Ovary (tissue), 9 donors: ENCODE measurements around the gene EXOC2. TPM values are rescaled to one million over a fixed set of nuclear protein-coding genes. Genes with fewer than 3 reads are reported as not detected.

Source experiments
- DNase-seq, 5 donors: peaks; one replicate each; pipeline ENCODE4 v3.0.0-alpha.2; 2019 to 2020
- H3K27ac ChIP-seq, 2 donors: fragments of 200-600 bp; one replicate each; pipeline versions ENCODE4 v1.5.1 to v1.8.0; 2019 to 2022
- H3K27me3 ChIP-seq: fragments of 200-600 bp; one replicate; pipeline ENCODE4 v1.8.0; 2022
- H3K36me3 ChIP-seq: fragments of 200-600 bp; sonication (generic); one replicate; pipeline ENCODE4 v1.5.1; 2019
- H3K4me1 ChIP-seq: one replicate; pipeline ENCODE4 v1.8.1; 2013; ENCODE audit warnings: mild to moderate bottlenecking, moderate library complexity; ENCODE audit not compliant: insufficient read depth
- H3K4me3 ChIP-seq: fragments of 200-600 bp; sonication (generic); one replicate; pipeline ENCODE4 v1.5.1; 2017
- H3K9me3 ChIP-seq, 2 donors: fragments of 200-600 bp in 1 of 2; sonication (generic) in 1 of 2; one replicate each; pipeline versions ENCODE4 v1.5.1 to v1.8.1; 2013 to 2019; ENCODE audit warnings: mild to moderate bottlenecking in 1 of 2, moderate library complexity in 1 of 2
- EP300 ChIP-seq: sonication (generic); formaldehyde crosslinking; IDR thresholded peaks from one replicate; pipeline ENCODE4 v1.6.1; 2017; ENCODE audit warnings: antibody characterized with exemption
- POLR2A ChIP-seq: fragments of 450-650 bp; IDR thresholded peaks from one replicate; pipeline ENCODE4 v1.6.1; 2017; ENCODE audit warnings: antibody characterized with exemption, mild to moderate bottlenecking, moderate library complexity
- WGBS, 3 donors: extraction: QIAGEN DNeasy Blood & Tissue Kit in 1 of 3; methylation state at CpG; one replicate each; pipeline versions ENCODE4 v1.1.5 to v1.1.7; 2013 to 2017; 5-methylcytosine and 5-hydroxymethylcytosine counted together
- intact Hi-C, 4 donors: fragments of 100-400 bp; cut with DNase I; formaldehyde crosslinking; loops; one replicate each; pipeline versions ENCODE4 v1.11.0 to v1.15.1; 2022 to 2023
- polyA plus RNA-seq, 2 donors: library from polyadenylated mRNA; stranded (reverse); fragments of 200-250 nt in 1 of 2; fragments of 350-450 nt in 1 of 2; fragmentation: Illumina TruSeq in 1 of 2; extraction: RNeasy Lipid Tissue Mini Kit (QIAGEN cat#74804) in 1 of 2; gene quantifications; one replicate each; pipeline ENCODE4 v1.2.3, GENCODE V29; 2013 to 2014
- total RNA-seq, 7 donors: library from RNA; depleted of rRNA in 2 of 7; stranded (reverse); fragments of >200 nt in 2 of 7; fragmentation: NEBNext Ultra II Directional in 3 of 7; extraction: Animal tissue kit (Norgen Biotek cat#: 25700) in 3 of 7; gene quantifications; one replicate each; pipeline versions ENCODE4 v1.1.0 to v1.2.4, GENCODE V29; 2016 to 2023
- TF ChIP-seq, protein P1 (sequence below), 3 donors: fragments of 450-650 bp in 2 of 3; fragments of 200-600 bp in 1 of 3; IDR thresholded peaks; one replicate each; pipeline versions ENCODE4 v1.5.1 to v1.8.0; 2016 to 2022; ENCODE audit warnings: antibody characterized with exemption in 3 of 3, mild to moderate bottlenecking in 1 of 3
- donor health status: DM: no; HTN: no; CAD: no; lungs with moderate emphysema.
- donor health status: DM: no; HTN: no; CAD: no.
- donor health status: Bipolar disorder and iron deficiency.
- donor health status: DM: yes; HTN: yes; CAD: no.
- donor health status: DM: no; HTN: no; CAD: no.
- donor health status: DM: yes; HTN: yes; CAD: no.

Gene EXOC2
- total and polyA plus RNA-seq, 9 donors, result 7.5 to 17.3 (median 14.2) TPM

- no peaks in the 10 kb centered on the region for H3K9me3 ChIP-seq
- intact Hi-C loops, result no loop called here
- H3K4me1 ChIP-seq, result no peaks in the 10 kb centered on the region
- WGBS, 3 donors, result 96 to 97% (median 96%) methylated on average over 50 of the region's 50 CpGs
- TF ChIP-seq EP300 (no peak), POLR2A (no peak)
- TF ChIP-seq, protein P1, sequence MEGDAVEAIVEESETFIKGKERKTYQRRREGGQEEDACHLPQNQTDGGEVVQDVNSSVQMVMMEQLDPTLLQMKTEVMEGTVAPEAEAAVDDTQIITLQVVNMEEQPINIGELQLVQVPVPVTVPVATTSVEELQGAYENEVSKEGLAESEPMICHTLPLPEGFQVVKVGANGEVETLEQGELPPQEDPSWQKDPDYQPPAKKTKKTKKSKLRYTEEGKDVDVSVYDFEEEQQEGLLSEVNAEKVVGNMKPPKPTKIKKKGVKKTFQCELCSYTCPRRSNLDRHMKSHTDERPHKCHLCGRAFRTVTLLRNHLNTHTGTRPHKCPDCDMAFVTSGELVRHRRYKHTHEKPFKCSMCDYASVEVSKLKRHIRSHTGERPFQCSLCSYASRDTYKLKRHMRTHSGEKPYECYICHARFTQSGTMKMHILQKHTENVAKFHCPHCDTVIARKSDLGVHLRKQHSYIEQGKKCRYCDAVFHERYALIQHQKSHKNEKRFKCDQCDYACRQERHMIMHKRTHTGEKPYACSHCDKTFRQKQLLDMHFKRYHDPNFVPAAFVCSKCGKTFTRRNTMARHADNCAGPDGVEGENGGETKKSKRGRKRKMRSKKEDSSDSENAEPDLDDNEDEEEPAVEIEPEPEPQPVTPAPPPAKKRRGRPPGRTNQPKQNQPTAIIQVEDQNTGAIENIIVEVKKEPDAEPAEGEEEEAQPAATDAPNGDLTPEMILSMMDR (IDR thresholded peaks at IDR 0.05), result no peak
- H3K36me3 ChIP-seq, result no peaks in the 10 kb centered on the region
- H3K27ac ChIP-seq, result no peak overlapping the region
- no peak overlapping the region for H3K4me3 ChIP-seq
- DNase-seq, result no peak
- no peaks in the 10 kb centered on the region for H3K27me3 ChIP-seq
Observed at GRCh38 chr6:435441-436307, 257.3 kb downstream of the EXOC2 start.

Other genes with a start within 250 kb of the EXOC2 start
- 1 to 10 TPM in 4 of 7 donors, under 1 TPM in 3; 0.53 to 3.6 (median 1.1) TPM for gene HUS1B, start 36.0 kb downstream of the EXOC2 start, total RNA-seq
- under 1 TPM in 1 of 2 donors, not detected in 1; 0.46 TPM for gene HUS1B, start 36.0 kb downstream of the EXOC2 start, polyA plus RNA-seq